HCT116 (cell line): Measurements from ENCODE around the gene PIK3R2. TPM values are rescaled to one million over a fixed set of nuclear protein-coding genes. Genes with fewer than 3 reads are reported as not detected.

Experiments
- ATAC-seq: fragments of 200-7000 bp; cut with Tn5 transposase; 2 replicates; pipeline ENCODE4 v1.9.1; 2020; ENCODE audit warnings: mild to moderate bottlenecking, moderate library complexity
- BruUV-seq: library from RNA; stranded (reverse); fragments of 400-500 nt; replicated peaks from 2 replicates; lab custom pipeline; 2021; lab: Mats Ljungman, UMichigan
- CTCF ChIA-PET: fragments of 300-600 bp; sonication (Branson Sonifier 250); formaldehyde crosslinking; loops from one replicate; lab custom pipeline; 2021; ENCODE audit warnings: antibody characterized with exemption; lab: Charles Lee
- POLR2A ChIA-PET: fragments of 300-600, 350-600 bp; sonication (Branson Sonifier 250); formaldehyde crosslinking; loops from one replicate; lab custom pipeline; 2021; ENCODE audit warnings: antibody characterized with exemption; lab: Charles Lee
- RAD21 ChIA-PET, 2 experiments: fragments of 300-600 bp; sonication (Branson Sonifier 250); formaldehyde crosslinking; loops; one replicate each; lab custom pipeline; 2023; ENCODE audit warnings: low total read pairs in 2 of 2; ENCODE audit not compliant: uncharacterized antibody in 2 of 2, unreplicated experiment in 2 of 2, low non-redundant PET in 1 of 2; lab: Charles Lee
- DNase-seq: peaks from one replicate; pipeline ENCODE4 v3.0.0-alpha.2; 2010; ENCODE audit warnings: low read depth, low spot score
- H2AFZ ChIP-seq: fragments of 200-600 bp; shearing (Covaris generic), sonication (generic); 2 replicates; pipeline ENCODE4 v1.6.1; 2017; ENCODE audit warnings: low read depth, mixed run types, mixed read lengths, antibody characterized with exemption, low read length; ENCODE audit not compliant: poor library complexity, severe bottlenecking
- H3K27ac ChIP-seq: 2 replicates; pipeline ENCODE4 v1.5.1; 2012; ENCODE audit warnings: low read depth, low read length
- H3K27me3 ChIP-seq: fragments of 200-600 bp; sonication (generic); 2 replicates; pipeline ENCODE4 v1.6.1; 2016; ENCODE audit warnings: mixed run types, low read length, mixed read lengths; ENCODE audit not compliant: insufficient read depth
- H3K36me3 ChIP-seq, 2 experiments: fragments of 200-500 bp in 1 of 2; fragments of 200-600 bp in 1 of 2; sonication (Bioruptor generic) in 1 of 2; sonication (generic) in 1 of 2; 2 replicates each; pipeline versions ENCODE4 v1.5.1 to v1.6.1; 2014 to 2016; ENCODE audit warnings: low read length in 2 of 2, inconsistent platforms in 1 of 2, mixed read lengths in 1 of 2, mixed run types in 1 of 2; ENCODE audit not compliant: insufficient read depth in 2 of 2, control insufficient read depth in 1 of 2
- H3K4me1 ChIP-seq, 2 experiments: fragments of 200-600 bp in 1 of 2; sonication (generic) in 1 of 2; 2 replicates each; pipeline versions ENCODE4 v1.5.1 to v1.6.1; 2012 to 2017; ENCODE audit warnings: low read length in 2 of 2, inconsistent platforms in 1 of 2, mild to moderate bottlenecking in 1 of 2, mixed read lengths in 1 of 2, mixed run types in 1 of 2, moderate library complexity in 1 of 2; ENCODE audit not compliant: insufficient read depth in 2 of 2, control insufficient read depth in 1 of 2
- H3K4me2 ChIP-seq: fragments of 200-600 bp; sonication (generic); 2 replicates; pipeline ENCODE4 v1.6.1; 2017; ENCODE audit warnings: mixed run types, low read length, mixed read lengths
- H3K4me3 ChIP-seq, 2 experiments: fragments of 200-600 bp in 1 of 2; sonication (generic) in 1 of 2; replicated peaks in 1 of 2; 2 replicates each; pipeline ENCODE4 v1.5.1; 2011 to 2016; ENCODE audit warnings: low read length in 2 of 2, control low read depth in 1 of 2, low read depth in 1 of 2, mild to moderate bottlenecking in 1 of 2, mixed read lengths in 1 of 2, mixed run types in 1 of 2
- H3K79me2 ChIP-seq: fragments of 200-600 bp; sonication (generic); 2 replicates; pipeline ENCODE4 v1.6.1; 2017; ENCODE audit warnings: mild to moderate bottlenecking, mixed run types, low read length, moderate library complexity, mixed read lengths; ENCODE audit not compliant: insufficient read depth
- H3K9ac ChIP-seq: fragments of 200-600 bp; sonication (generic); 2 replicates; pipeline ENCODE4 v1.6.1; 2016; ENCODE audit warnings: low read length, mixed read lengths
- H3K9me2 ChIP-seq: fragments of 200-600 bp; sonication (generic), shearing (Covaris generic); 2 replicates; pipeline ENCODE4 v1.6.1; 2017; ENCODE audit warnings: mixed run types, mild to moderate bottlenecking, moderate library complexity; ENCODE audit not compliant: insufficient read depth
- H3K9me3 ChIP-seq, 2 experiments: fragments of 200-500 bp in 1 of 2; fragments of 200-600 bp in 1 of 2; sonication (Bioruptor generic) in 1 of 2; sonication (generic) in 1 of 2; 2 replicates each; pipeline ENCODE4 v1.6.1; 2014 to 2017; ENCODE audit warnings: low read length in 2 of 2, mixed read lengths in 2 of 2, inconsistent platforms in 1 of 2, low read depth in 1 of 2, mild to moderate bottlenecking in 1 of 2, mixed run types in 1 of 2, moderate library complexity in 1 of 2; ENCODE audit not compliant: control insufficient read depth in 1 of 2, insufficient read depth in 1 of 2
- H4K20me1 ChIP-seq: fragments of 200-600 bp; sonication (generic), shearing (Covaris generic); 2 replicates; pipeline ENCODE4 v1.6.1; 2017; ENCODE audit warnings: mixed run types, mild to moderate bottlenecking, moderate library complexity; ENCODE audit not compliant: insufficient read depth
- CBX3 ChIP-seq: IDR thresholded peaks from 2 replicates; pipeline ENCODE4 v1.6.1; 2012; ENCODE audit warnings: low read depth
- CEBPB ChIP-seq: IDR thresholded peaks from 2 replicates; pipeline ENCODE4 v1.6.1; 2012; ENCODE audit warnings: low read depth
- EGR1 ChIP-seq: IDR thresholded peaks from 2 replicates; pipeline ENCODE4 v1.6.1; 2012; ENCODE audit warnings: low read depth
- ELF1 ChIP-seq: IDR thresholded peaks from 2 replicates; pipeline ENCODE4 v1.6.1; 2012; ENCODE audit warnings: low read depth, borderline replicate concordance
- EZH2 ChIP-seq: fragments of 200-600 bp; sonication (generic); IDR thresholded peaks from 2 replicates; pipeline ENCODE4 v1.6.1; 2017; ENCODE audit warnings: antibody characterized with exemption, mixed run types
- EZH2phosphoT487 ChIP-seq: fragments of 200-600 bp; IDR thresholded peaks from 2 replicates; pipeline ENCODE4 v1.6.1; 2018; ENCODE audit warnings: antibody characterized with exemption, borderline replicate concordance
- JUND ChIP-seq: IDR thresholded peaks from 2 replicates; pipeline ENCODE4 v1.6.1; 2012
- POLR2A ChIP-seq: IDR thresholded peaks from 2 replicates; pipeline ENCODE4 v1.7.0; 2011; ENCODE audit warnings: borderline replicate concordance; ENCODE audit not compliant: insufficient read depth, insufficient read length; ENCODE audit errors: extremely low read depth
- YY1 ChIP-seq: IDR thresholded peaks from 2 replicates; pipeline ENCODE4 v1.6.1; 2011; ENCODE audit warnings: low read length, low read depth, moderate library complexity, mild to moderate bottlenecking; ENCODE audit not compliant: insufficient replicate concordance; ENCODE audit errors: extremely low read depth
- ZFX ChIP-seq: fragments of 450-650 bp; IDR thresholded peaks from 2 replicates; pipeline ENCODE4 v1.6.1; 2017
- intact Hi-C: fragments of 100-400 bp; cut with micrococcal nuclease; formaldehyde crosslinking; loops from 2 replicates; pipeline ENCODE4 v1.10.0; 2022
- total RNA-seq: library from RNA; stranded (reverse); gene quantifications from one replicate; pipeline ENCODE4 v1.2.1, GENCODE V29; 2021; ENCODE audit not compliant: unreplicated experiment
- TF ChIP-seq, protein P1 (sequence below): IDR thresholded peaks from 2 replicates; pipeline ENCODE4 v1.6.1; 2012
- TF ChIP-seq, protein P2 (sequence below), 3 experiments: fragments of 200-600 bp in 1 of 3; sonication (generic) in 1 of 3; IDR thresholded peaks in 2 of 3; conservative IDR thresholded peaks in 1 of 3; 2 replicates each; pipeline ENCODE4 v1.5.1; 2012 to 2017; ENCODE audit warnings: low read depth in 2 of 3, low read length in 2 of 3, antibody characterized with exemption in 1 of 3, borderline replicate concordance in 1 of 3, control low read depth in 1 of 3, mild to moderate bottlenecking in 1 of 3, mixed read lengths in 1 of 3, mixed run types in 1 of 3, moderate library complexity in 1 of 3; ENCODE audit not compliant: insufficient read depth in 1 of 3
- TF ChIP-seq, protein P3 (sequence below): IDR thresholded peaks from 2 replicates; pipeline ENCODE4 v1.6.1; 2011; ENCODE audit warnings: mild to moderate bottlenecking, low read length, moderate library complexity; ENCODE audit not compliant: insufficient replicate concordance; ENCODE audit errors: extremely low read depth
- TF ChIP-seq, protein P4 (sequence below): IDR thresholded peaks from 2 replicates; pipeline ENCODE4 v1.6.1; 2012

The PIK3R2 gene
- total RNA-seq, 1 experiment from 2014 or later: 53.4 TPM

DNA sequence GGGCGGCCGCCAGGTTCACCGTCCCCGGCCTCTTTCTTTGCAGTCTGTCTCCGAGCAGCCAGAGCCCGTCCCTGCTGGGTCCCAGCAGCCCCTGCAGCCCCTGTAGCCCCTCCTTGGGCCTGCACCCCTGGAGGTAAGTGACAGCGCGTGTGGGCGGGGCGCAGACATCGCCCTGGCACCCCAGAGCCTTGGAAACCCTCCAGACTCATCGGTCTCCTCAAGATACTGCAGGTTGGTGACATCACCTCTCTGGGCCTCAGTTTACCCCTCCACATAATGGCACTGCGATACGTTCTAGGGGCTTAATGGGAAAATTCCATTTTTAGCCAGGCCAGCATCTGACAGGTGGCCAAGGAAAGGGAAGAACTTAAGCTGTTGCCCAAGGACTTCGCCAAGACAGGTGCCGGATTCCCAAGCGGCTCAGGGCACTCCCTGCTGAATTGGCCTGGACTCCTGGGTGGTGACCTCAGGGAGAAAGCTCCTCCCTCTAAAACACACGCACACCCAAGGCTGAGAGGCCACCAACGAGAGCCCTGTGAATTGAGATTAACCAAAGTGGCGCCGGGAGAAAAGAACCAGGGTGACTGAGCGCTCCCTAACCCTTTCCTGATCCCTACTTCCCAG, 42.2 kb upstream of the PIK3R2 start:
- Histone ChIP-seq H3K36me3 (peaks cover 0 to 3% of the 10 kb centered on the region in 2 experiments; a peak in 1 of 4 replicates), H3K4me1 (peaks cover 18 to 29% of the 10 kb centered on the region in 2 experiments; a peak in 3 of 4 replicates), H3K4me3 (peak overlapping the region; percentile 63 to 67), H3K9ac (peak overlapping the region; percentile 61), H3K9me3 (no peaks in the 10 kb centered on the region), H3K27me3 (no peaks in the 10 kb centered on the region), H2AFZ (no peak overlapping the region), H3K79me2 (no peaks in the 10 kb centered on the region), H3K9me2 (no peaks in the 10 kb centered on the region), H4K20me1 (no peaks in the 10 kb centered on the region), H3K4me2 (peak overlapping the region; percentile 91), H3K27ac (peak overlapping the region; percentile 59; the same call in 1 of the 2 replicates)
- DNase-seq (no peak), ATAC-seq (no peak)
- no TSS peak for BruUV-seq
- ChIA-PET POLR2A (interaction anchor here (0.7 to 1.3 kb wide), 2 partner anchors 11 to 213 kb away, joined by 3 read pairs; no protein-coding TSS in a partner anchor), RAD21 (no interaction called here), CTCF (interaction anchor here (0.6 to 3.0 kb wide), 4 partner anchors 13 to 1129 kb away, joined by 3 to 24 read pairs (median 3); partner anchors contain the start of gene MAST3)
- intact Hi-C loops: no loop called here
- TF ChIP-seq ELF1 (no peak), EZH2phosphoT487 (no peak), POLR2A (no peak), EZH2 (no peak), CBX3 (no peak), EGR1 (no peak), ZFX (no peak), CEBPB (no peak), YY1 (no peak), JUND (no peak)
- TF ChIP-seq, protein P1, sequence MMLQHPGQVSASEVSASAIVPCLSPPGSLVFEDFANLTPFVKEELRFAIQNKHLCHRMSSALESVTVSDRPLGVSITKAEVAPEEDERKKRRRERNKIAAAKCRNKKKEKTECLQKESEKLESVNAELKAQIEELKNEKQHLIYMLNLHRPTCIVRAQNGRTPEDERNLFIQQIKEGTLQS: no peak
- TF ChIP-seq, protein P2, sequence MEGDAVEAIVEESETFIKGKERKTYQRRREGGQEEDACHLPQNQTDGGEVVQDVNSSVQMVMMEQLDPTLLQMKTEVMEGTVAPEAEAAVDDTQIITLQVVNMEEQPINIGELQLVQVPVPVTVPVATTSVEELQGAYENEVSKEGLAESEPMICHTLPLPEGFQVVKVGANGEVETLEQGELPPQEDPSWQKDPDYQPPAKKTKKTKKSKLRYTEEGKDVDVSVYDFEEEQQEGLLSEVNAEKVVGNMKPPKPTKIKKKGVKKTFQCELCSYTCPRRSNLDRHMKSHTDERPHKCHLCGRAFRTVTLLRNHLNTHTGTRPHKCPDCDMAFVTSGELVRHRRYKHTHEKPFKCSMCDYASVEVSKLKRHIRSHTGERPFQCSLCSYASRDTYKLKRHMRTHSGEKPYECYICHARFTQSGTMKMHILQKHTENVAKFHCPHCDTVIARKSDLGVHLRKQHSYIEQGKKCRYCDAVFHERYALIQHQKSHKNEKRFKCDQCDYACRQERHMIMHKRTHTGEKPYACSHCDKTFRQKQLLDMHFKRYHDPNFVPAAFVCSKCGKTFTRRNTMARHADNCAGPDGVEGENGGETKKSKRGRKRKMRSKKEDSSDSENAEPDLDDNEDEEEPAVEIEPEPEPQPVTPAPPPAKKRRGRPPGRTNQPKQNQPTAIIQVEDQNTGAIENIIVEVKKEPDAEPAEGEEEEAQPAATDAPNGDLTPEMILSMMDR (IDR thresholded peaks at IDR 0.05 in 2 of 3, conservative IDR thresholded peaks at IDR 0.05 in 1 of 3; ENCODE audit: borderline replicate concordance in 1 of 3, insufficient read depth in 1 of 3, low read depth in 2 of 3, low read length in 2 of 3): no peak
- TF ChIP-seq, protein P3, sequence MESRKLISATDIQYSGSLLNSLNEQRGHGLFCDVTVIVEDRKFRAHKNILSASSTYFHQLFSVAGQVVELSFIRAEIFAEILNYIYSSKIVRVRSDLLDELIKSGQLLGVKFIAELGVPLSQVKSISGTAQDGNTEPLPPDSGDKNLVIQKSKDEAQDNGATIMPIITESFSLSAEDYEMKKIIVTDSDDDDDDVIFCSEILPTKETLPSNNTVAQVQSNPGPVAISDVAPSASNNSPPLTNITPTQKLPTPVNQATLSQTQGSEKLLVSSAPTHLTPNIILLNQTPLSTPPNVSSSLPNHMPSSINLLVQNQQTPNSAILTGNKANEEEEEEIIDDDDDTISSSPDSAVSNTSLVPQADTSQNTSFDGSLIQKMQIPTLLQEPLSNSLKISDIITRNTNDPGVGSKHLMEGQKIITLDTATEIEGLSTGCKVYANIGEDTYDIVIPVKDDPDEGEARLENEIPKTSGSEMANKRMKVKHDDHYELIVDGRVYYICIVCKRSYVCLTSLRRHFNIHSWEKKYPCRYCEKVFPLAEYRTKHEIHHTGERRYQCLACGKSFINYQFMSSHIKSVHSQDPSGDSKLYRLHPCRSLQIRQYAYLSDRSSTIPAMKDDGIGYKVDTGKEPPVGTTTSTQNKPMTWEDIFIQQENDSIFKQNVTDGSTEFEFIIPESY: no peak
- TF ChIP-seq, protein P4, sequence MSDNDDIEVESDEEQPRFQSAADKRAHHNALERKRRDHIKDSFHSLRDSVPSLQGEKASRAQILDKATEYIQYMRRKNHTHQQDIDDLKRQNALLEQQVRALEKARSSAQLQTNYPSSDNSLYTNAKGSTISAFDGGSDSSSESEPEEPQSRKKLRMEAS: no peak
